Subcutaneous abdominal adipose tissue (tissue), 5 donors: ENCODE results near the gene MINDY4.
A peak's percentile ranks its signal among the peaks of the same experiment; 100 is the strongest.

ENCODE experiments used
- H3K27ac ChIP-seq: one replicate; pipeline ENCODE4 v1.7.0; 2013; ENCODE audit warnings: low read depth, mild to moderate bottlenecking, inconsistent platforms, low read length, moderate library complexity
- H3K27me3 ChIP-seq, 5 donors: one replicate each; pipeline ENCODE4 v1.7.0; 2013; ENCODE audit warnings: low read length in 5 of 5, inconsistent platforms in 1 of 5; ENCODE audit not compliant: control insufficient read depth in 5 of 5, insufficient read depth in 4 of 5
- H3K36me3 ChIP-seq, 5 donors: one replicate each; pipeline ENCODE4 v1.7.0; 2013; ENCODE audit warnings: low read length in 5 of 5; ENCODE audit not compliant: control insufficient read depth in 5 of 5, insufficient read depth in 5 of 5
- H3K4me1 ChIP-seq, 5 donors: one replicate each; pipeline ENCODE4 v1.7.0; 2013; ENCODE audit warnings: low read length in 5 of 5, mild to moderate bottlenecking in 3 of 5, moderate library complexity in 1 of 5; ENCODE audit not compliant: control insufficient read depth in 5 of 5, insufficient read depth in 5 of 5
- H3K4me3 ChIP-seq, 5 donors: one replicate each; pipeline ENCODE4 v1.7.0; 2013; ENCODE audit warnings: low read length in 5 of 5, low read depth in 1 of 5
- H3K9ac ChIP-seq, 5 donors: one replicate each; pipeline ENCODE4 v1.7.0; 2013; ENCODE audit warnings: low read length in 5 of 5, mild to moderate bottlenecking in 4 of 5, moderate library complexity in 3 of 5
- H3K9me3 ChIP-seq, 5 donors: one replicate each; pipeline ENCODE4 v1.7.0; 2013; ENCODE audit warnings: low read length in 5 of 5; ENCODE audit not compliant: control insufficient read depth in 5 of 5
- donor health status: healthy.
- donor health status: healthy.
- donor health status: healthy.
- donor health status: healthy.
- donor health status: healthy.

MINDY4 gene

DNA sequence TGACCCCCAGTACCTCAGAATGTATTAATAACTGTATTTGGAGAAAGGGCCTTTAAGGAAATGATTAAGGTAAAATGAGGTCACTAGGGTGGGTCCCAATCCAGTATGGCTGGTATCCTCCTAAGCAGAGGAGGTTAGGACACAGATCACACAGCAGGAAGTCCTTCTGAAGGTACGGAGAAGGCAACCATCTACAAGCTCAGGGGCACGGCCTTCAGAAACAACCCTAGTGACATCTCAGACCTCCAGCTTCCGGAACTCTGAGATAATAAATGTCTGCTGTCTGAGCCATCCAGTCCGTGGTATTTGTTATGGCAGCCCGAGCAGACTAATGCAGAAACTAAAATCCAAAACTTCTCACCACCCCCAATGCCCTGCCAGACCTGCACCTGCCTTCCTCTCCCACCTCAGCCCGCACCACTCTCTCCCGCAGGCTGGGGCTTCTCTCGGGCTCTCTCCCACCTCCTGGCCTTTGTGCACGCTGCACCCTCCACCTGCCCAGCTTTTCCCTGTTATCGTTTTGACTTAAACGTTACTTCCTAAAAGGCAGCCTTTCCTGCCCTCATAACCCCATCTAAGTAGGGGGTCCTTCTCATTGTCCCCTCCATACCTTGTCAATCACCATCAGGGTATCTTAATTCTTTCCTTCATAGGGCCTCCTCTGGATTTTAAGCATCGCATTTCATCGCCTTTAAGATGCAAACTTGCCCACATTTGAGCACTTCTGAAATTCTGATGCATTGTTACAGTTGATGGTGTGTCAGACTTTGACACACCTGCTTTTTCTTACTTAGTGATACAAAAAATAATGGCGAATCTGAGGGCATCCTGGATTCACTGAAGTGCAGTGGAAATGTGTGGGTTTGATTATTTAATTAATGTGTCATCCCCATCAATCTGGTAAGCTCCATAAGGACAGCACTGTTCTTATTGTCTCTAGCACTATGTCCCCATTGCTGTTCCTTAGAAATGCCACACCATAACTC, 108.2 kb downstream of the MINDY4 start:
- Histone ChIP-seq H3K36me3 (peaks cover 0 to 14% (median 6%) of the 10 kb centered on the region in 5 donors), H3K27me3 (no peaks in the 10 kb centered on the region), H3K4me1 (peaks cover 4 to 23% (median 12%) of the 10 kb centered on the region in 5 donors), H3K4me3 (no peak overlapping the region), H3K27ac (no peak overlapping the region), H3K9me3 (peaks cover 0 to 5% (median 0%) of the 10 kb centered on the region in 5 donors), H3K9ac (no peak overlapping the region)

DNA sequence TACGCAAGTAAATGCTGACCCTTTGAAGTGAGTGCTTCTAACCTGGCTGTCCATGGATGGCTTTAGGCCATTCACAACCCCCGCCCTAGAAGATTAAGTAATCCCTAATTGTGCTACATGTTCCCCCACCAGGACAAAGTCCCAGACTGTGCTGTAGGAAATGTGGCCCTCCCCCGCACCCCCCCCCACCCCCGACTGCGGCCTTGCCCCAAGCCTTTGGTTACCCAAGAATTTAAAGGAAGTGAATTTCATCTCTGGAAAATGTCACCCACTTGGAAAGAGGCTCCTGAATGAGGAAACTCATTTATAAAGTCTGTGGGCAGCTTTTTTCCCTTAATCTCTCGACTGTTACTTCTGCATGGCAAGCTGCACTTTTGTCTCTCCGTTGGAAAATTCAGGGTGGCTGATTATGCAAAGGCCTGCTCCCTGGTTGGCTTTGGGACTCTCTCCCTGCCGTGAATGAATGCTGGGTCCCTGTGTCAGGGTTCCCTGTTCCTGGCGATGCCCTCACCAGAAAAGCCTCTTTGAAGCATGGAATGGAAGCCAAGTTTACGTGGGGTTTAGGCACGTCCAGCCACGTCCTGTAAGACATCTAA, 109.0 kb downstream of the MINDY4 start:
- Histone ChIP-seq H3K36me3 (peaks cover 0 to 10% (median 6%) of the 10 kb centered on the region in 5 donors), H3K9ac (no peak overlapping the region), H3K9me3 (no peaks in the 10 kb centered on the region), H3K4me1 (peaks cover 4 to 27% (median 12%) of the 10 kb centered on the region in 5 donors), H3K27ac (no peak overlapping the region), H3K4me3 (no peak overlapping the region), H3K27me3 (no peaks in the 10 kb centered on the region)

DNA sequence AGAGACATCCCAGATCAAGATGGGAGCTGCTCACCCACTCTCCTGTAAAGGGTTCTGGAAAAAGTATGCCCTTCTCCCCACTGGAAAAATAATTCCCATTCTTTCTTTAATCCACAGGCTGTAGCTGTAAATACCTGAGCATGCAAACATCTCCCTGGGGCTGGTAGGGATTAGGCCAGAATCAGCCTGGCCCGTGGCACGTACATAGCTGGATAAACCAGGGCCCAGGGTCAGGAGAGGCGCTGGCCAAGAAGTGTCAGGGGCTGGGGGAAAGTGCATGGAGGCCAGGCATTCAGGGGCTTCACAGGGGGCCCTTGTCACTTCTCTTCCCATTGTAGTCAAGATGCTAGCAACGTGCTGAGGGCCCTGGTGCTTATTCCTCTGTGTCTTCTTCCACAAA, 109.7 kb downstream of the MINDY4 start:
- H3K9ac ChIP-seq: no peak overlapping the region
- H3K36me3 ChIP-seq: peaks cover 0 to 4% (median 2%) of the 10 kb centered on the region in 5 donors
- no peaks in the 10 kb centered on the region for H3K9me3 ChIP-seq
- H3K27me3 ChIP-seq: no peaks in the 10 kb centered on the region
- H3K4me3 ChIP-seq: no peak overlapping the region
- peaks cover 5 to 29% (median 13%) of the 10 kb centered on the region in 5 donors for H3K4me1 ChIP-seq
- H3K27ac ChIP-seq: no peak overlapping the region

DNA sequence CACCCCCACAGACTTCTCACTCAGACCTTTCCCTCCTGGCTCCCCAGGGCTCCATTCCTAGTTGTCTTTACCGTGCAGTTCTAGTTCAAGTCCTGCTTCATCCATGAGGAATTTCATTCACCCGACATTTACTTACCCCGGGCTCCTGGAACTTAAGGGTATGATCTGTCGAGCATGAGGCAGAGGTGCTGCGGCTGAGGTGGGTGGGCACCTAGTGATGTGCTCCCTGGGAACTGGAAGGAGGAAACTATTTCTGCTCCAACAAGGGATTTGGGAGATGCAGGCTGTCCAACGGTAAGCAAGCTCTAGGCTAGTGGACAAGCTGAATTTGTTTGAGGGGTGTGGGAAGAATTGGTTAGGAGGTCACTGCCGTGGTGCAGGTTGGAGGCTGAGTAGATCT, 110.2 kb downstream of the MINDY4 start:
- H3K27ac ChIP-seq: no peak overlapping the region
- peaks cover 0 to 2% (median 0%) of the 10 kb centered on the region in 5 donors for H3K36me3 ChIP-seq
- no peaks in the 10 kb centered on the region for H3K9me3 ChIP-seq
- peaks cover 9 to 34% (median 18%) of the 10 kb centered on the region in 5 donors for H3K4me1 ChIP-seq
- H3K27me3 ChIP-seq: no peaks in the 10 kb centered on the region
- peak overlapping the region in 1 of 5 donors; percentile 19 for H3K9ac ChIP-seq
- H3K4me3 ChIP-seq: no peak overlapping the region

DNA sequence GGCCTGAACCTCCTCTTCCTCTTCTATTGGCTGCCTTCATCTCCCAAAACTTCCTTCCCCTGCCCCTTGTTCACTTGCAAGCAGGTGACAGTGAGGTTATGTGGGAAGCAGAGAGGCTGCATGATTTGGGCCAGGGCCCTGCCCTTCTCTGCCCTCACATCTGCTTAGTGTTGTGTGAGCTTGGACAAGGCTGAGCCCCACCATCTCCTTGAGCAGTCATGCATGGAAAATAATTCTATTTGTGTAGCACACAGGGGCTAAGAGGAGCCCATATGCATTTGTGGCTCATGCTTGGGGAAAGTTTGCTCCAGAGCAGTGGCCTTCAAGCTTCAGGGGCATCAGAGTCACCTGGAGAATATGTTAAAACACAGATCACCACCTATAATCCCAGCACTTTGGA, 113.7 kb downstream of the MINDY4 start:
- no peaks in the 10 kb centered on the region for H3K27me3 ChIP-seq
- no peak overlapping the region for H3K4me3 ChIP-seq
- no peak overlapping the region for H3K27ac ChIP-seq
- H3K36me3 ChIP-seq: peaks cover 0 to 2% (median 0%) of the 10 kb centered on the region in 5 donors
- no peak overlapping the region for H3K9ac ChIP-seq
- peaks cover 8 to 45% (median 41%) of the 10 kb centered on the region in 5 donors for H3K4me1 ChIP-seq
- H3K9me3 ChIP-seq: no peaks in the 10 kb centered on the region

DNA sequence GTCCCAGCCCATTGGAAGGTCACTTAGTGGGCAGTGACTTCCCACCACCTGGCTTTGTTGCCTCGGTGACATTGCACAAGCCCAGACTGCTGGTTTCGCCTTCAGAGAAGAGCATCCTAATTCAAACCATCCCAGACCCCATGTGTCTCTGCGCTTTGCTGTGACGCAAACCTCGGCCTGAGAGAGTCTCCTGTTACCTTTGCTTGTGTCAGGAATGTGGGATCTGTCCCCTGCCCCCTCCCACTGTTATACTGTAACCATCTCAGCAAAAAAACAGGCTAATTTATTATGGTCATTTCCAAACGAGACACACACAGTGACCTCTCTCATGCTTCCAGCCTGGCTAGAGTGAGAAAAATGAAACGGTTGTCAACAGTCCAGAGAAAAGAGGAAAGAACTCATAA, 115.4 kb downstream of the MINDY4 start:
- H3K4me1 ChIP-seq: peaks cover 8 to 42% (median 29%) of the 10 kb centered on the region in 5 donors
- H3K9me3 ChIP-seq: peaks cover 0 to 4% (median 0%) of the 10 kb centered on the region in 5 donors
- H3K4me3 ChIP-seq: no peak overlapping the region
- H3K36me3 ChIP-seq: peaks cover 0 to 2% (median 0%) of the 10 kb centered on the region in 5 donors
- peak overlapping the region; percentile 13 for H3K27ac ChIP-seq
- H3K9ac ChIP-seq: no peak overlapping the region
- H3K27me3 ChIP-seq: no peaks in the 10 kb centered on the region

DNA sequence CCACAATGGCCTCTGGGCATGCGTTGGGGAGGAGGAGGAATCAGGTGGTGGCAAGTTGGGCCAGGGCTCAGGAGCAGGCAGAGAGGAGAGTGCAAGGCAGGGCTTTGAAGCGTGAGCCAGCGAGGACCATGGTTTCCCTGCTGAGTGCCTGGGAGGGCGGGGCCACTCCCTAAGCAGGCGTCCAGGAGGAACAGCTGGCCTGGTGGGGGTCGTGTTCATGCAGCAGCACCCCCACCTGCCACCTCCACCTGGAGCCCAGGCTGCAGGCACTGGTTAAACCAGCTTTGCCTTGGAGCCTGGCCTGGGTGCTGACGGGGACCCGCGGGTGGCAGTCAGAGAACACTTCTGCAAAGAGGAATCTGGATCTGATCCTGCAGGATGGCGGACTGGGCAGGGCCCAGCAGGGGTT, 116.3 kb downstream of the MINDY4 start:
- H3K4me1 ChIP-seq: peaks cover 8 to 47% (median 29%) of the 10 kb centered on the region in 5 donors
- peaks cover 0 to 4% (median 0%) of the 10 kb centered on the region in 5 donors for H3K9me3 ChIP-seq
- H3K9ac ChIP-seq: no peak overlapping the region
- H3K27me3 ChIP-seq: no peaks in the 10 kb centered on the region
- H3K36me3 ChIP-seq: peaks cover 0 to 3% (median 0%) of the 10 kb centered on the region in 5 donors
- H3K4me3 ChIP-seq: no peak overlapping the region
- H3K27ac ChIP-seq: no peak overlapping the region

DNA sequence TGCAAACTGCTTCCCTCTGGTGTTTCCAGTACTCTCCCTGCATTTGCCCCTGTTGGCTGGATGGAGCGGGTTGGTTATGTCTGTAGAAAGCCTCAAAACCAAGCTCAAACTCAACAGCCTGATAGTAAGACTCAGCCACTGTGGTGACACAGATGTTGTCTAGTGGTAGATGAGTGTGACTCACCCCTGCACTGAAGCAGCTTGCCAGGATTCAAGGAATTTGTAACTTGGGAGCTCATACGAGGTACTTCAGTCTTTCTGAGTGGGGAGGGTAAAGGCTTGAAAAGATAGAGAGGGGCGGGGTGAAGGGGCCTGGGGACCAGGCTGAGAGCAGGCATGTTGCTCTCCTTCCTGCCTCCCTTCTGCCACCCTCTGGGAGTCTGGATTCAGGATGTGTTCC, 117.5 kb downstream of the MINDY4 start:
- Histone ChIP-seq H3K4me1 (peaks cover 16 to 58% (median 41%) of the 10 kb centered on the region in 5 donors), H3K36me3 (peaks cover 0 to 3% (median 0%) of the 10 kb centered on the region in 5 donors), H3K4me3 (no peak overlapping the region), H3K9ac (no peak overlapping the region), H3K27ac (no peak overlapping the region), H3K9me3 (peaks cover 0 to 4% (median 0%) of the 10 kb centered on the region in 5 donors), H3K27me3 (no peaks in the 10 kb centered on the region)

DNA sequence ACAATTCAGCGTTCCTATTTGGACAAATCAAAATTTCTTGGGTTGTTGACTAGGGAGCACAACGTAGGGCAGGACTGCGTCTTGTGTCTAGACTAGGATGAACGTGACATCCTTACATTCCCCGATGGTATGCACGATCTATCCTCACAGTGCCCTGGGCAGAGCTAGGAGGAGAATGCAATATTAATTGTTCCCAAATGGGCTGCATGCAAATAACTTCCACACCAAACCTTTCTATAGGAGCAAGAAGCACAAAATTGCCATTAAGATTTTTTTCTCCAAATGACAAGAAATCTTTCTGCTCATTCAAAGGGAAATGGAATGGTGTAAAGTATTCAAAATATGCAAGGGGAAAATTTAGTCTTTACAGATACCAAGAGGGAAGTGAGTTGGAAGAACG, 119.0 kb downstream of the MINDY4 start:
- H3K27ac ChIP-seq: no peak overlapping the region
- no peak overlapping the region for H3K9ac ChIP-seq
- H3K4me1 ChIP-seq: peaks cover 19 to 61% (median 51%) of the 10 kb centered on the region in 5 donors
- H3K4me3 ChIP-seq: no peak overlapping the region
- H3K27me3 ChIP-seq: no peaks in the 10 kb centered on the region
- H3K36me3 ChIP-seq: peaks cover 0 to 3% (median 0%) of the 10 kb centered on the region in 5 donors
- H3K9me3 ChIP-seq: peaks cover 0 to 4% (median 0%) of the 10 kb centered on the region in 5 donors

DNA sequence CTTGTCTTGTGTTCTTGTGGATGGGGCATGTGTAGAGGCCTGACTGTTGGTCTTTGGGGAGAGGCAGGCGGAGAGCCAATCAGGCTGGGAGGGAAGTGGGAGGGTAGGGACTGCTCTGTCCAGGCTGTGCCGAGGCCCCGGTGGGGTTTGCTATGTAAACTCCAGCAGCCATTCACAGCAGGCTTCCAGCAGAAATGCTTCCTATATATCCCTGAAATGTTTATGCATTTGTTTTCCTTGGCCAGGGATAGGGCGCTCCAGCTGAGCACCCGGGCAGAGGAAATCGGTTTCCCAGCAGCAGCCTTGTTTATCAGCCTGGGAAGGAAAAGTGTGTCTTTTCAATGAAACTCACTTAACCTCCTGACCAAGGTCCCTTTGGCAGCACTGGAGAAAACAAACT, 122.1 kb downstream of the MINDY4 start:
- H3K4me1 ChIP-seq: peaks cover 15 to 72% (median 60%) of the 10 kb centered on the region in 5 donors
- H3K9ac ChIP-seq: peak overlapping the region in 1 of 5 donors; percentile 6
- H3K9me3 ChIP-seq: peaks cover 0 to 4% (median 0%) of the 10 kb centered on the region in 5 donors
- peak overlapping the region; percentile 54 for H3K27ac ChIP-seq
- H3K36me3 ChIP-seq: peaks cover 0 to 3% (median 0%) of the 10 kb centered on the region in 5 donors
- H3K27me3 ChIP-seq: no peaks in the 10 kb centered on the region
- peak overlapping the region in 1 of 5 donors; percentile 26 for H3K4me3 ChIP-seq
